SH-SY5Y (cell line): ENCODE results near the gene CCDC148.

Experiments
- GATA2 ChIP-seq: IDR thresholded peaks from 2 replicates; pipeline ENCODE4 v1.6.1; 2011; ENCODE audit warnings: mild to moderate bottlenecking, low read depth, low read length
- GATA3 ChIP-seq: IDR thresholded peaks from 2 replicates; pipeline ENCODE4 v1.6.1; 2011; ENCODE audit warnings: low read depth, mild to moderate bottlenecking, low read length, moderate library complexity

- TF ChIP-seq GATA2, result no peak
- no peak for TF ChIP-seq GATA3
Measured at GRCh38 chr2:158276619-158277471, 179.7 kb downstream of the CCDC148 start.
